SU-DHL-6 (cell line): ENCODE measurements around the gene EPHA6.
A peak's percentile ranks its signal among the peaks of the same experiment; 100 is the strongest.

ENCODE experiments used
- H2AFZ ChIP-seq: fragments of 200-600 bp; sonication (generic); 2 replicates; pipeline ENCODE4 v1.6.1; 2014; ENCODE audit warnings: low read depth, mild to moderate bottlenecking, moderate library complexity, mixed read lengths, antibody characterized with exemption, low read length; ENCODE audit not compliant: severe bottlenecking
- H3F3A ChIP-seq: fragments of 200-600 bp; shearing (Covaris generic); 2 replicates; pipeline ENCODE4 v1.6.0; 2016; ENCODE audit warnings: antibody characterized with exemption, mild to moderate bottlenecking; ENCODE audit not compliant: insufficient read depth
- H3K27ac ChIP-seq: fragments of 200-600 bp; sonication (generic); 2 replicates; pipeline ENCODE4 v1.5.1; 2016; ENCODE audit warnings: low read depth, mild to moderate bottlenecking, low read length, moderate library complexity, mixed read lengths
- H3K27me3 ChIP-seq: fragments of 200-600 bp; sonication (generic), shearing (Covaris generic); 2 replicates; pipeline ENCODE4 v1.6.0; 2014; ENCODE audit warnings: mild to moderate bottlenecking, low read length
- H3K36me3 ChIP-seq: fragments of 200-600 bp; sonication (generic); 2 replicates; pipeline ENCODE4 v1.6.1; 2014; ENCODE audit warnings: mild to moderate bottlenecking, low read length, mixed read lengths
- H3K4me2 ChIP-seq: fragments of 300-600, 200-600 bp; shearing (Covaris generic), sonication (generic); 2 replicates; pipeline ENCODE4 v1.6.0; 2014; ENCODE audit warnings: low read length, low read depth, mild to moderate bottlenecking; ENCODE audit not compliant: poor library complexity, severe bottlenecking
- H3K4me3 ChIP-seq: fragments of 200-600 bp; sonication (generic); 2 replicates; pipeline ENCODE4 v1.5.1; 2014; ENCODE audit warnings: antibody characterized with exemption, low read length, mild to moderate bottlenecking, mixed read lengths; ENCODE audit not compliant: insufficient read depth, poor library complexity, severe bottlenecking
- H3K79me2 ChIP-seq: fragments of 200-600 bp; sonication (generic); 2 replicates; pipeline ENCODE4 v1.6.1; 2014; ENCODE audit warnings: mild to moderate bottlenecking, low read length, moderate library complexity; ENCODE audit not compliant: insufficient read depth
- H3K9ac ChIP-seq: fragments of 200-600 bp; sonication (generic); 2 replicates; pipeline ENCODE4 v1.7.0; 2014; ENCODE audit warnings: mild to moderate bottlenecking, low read length
- H3K9me2 ChIP-seq: fragments of 200-600 bp; sonication (generic); replicated peaks from 2 replicates; pipeline ENCODE4 v1.6.1; 2014; ENCODE audit warnings: low read length; ENCODE audit not compliant: insufficient read depth
- H3K9me3 ChIP-seq: fragments of 200-600 bp; sonication (generic); 2 replicates; pipeline ENCODE4 v1.6.1; 2014; ENCODE audit warnings: low read length, mixed read lengths; ENCODE audit not compliant: insufficient read depth
- H4K20me1 ChIP-seq: fragments of 200-600 bp; sonication (generic); 2 replicates; pipeline ENCODE4 v1.6.1; 2014; ENCODE audit warnings: low read depth, mild to moderate bottlenecking, antibody characterized with exemption, low read length, moderate library complexity, mixed read lengths
- CTCF ChIP-seq: fragments of 200-600 bp; sonication (generic); IDR thresholded peaks from one replicate; pipeline ENCODE4 v1.5.1; 2017; ENCODE audit warnings: antibody characterized with exemption, mild to moderate bottlenecking, low read length, moderate library complexity; ENCODE audit not compliant: insufficient read depth, poor library complexity, severe bottlenecking
- EZH2phosphoT487 ChIP-seq: fragments of 200-600 bp; sonication (generic), shearing (Covaris generic); conservative IDR thresholded peaks from 2 replicates; pipeline ENCODE4 v1.6.1; 2018; ENCODE audit warnings: mild to moderate bottlenecking, antibody characterized with exemption, low read length, moderate library complexity, mixed read lengths

Gene EPHA6

GRCh38 chr3:97655971-97656370 lies 841.6 kb downstream of the EPHA6 start:
- no peak overlapping the region for H3K4me3 ChIP-seq
- H3K9me3 ChIP-seq = no peaks in the 10 kb centered on the region
- no peaks in the 10 kb centered on the region for H3F3A ChIP-seq
- H3K27ac ChIP-seq = no peak overlapping the region
- no peak overlapping the region for H3K4me2 ChIP-seq
- H3K36me3 ChIP-seq = no peaks in the 10 kb centered on the region
- no peaks in the 10 kb centered on the region for H3K79me2 ChIP-seq
- H2AFZ ChIP-seq = no peak overlapping the region
- H3K9ac ChIP-seq = no peak overlapping the region
- no peaks in the 10 kb centered on the region for H3K9me2 ChIP-seq
- no peaks in the 10 kb centered on the region for H4K20me1 ChIP-seq
- no peak for TF ChIP-seq CTCF
- TF ChIP-seq EZH2phosphoT487 = no peak
- no peaks in the 10 kb centered on the region for H3K27me3 ChIP-seq

GRCh38 chr3:97656638-97657037 lies 842.2 kb downstream of the EPHA6 start:
- H2AFZ ChIP-seq = no peak overlapping the region
- H3K4me3 ChIP-seq = no peak overlapping the region
- no peaks in the 10 kb centered on the region for H3K27me3 ChIP-seq

GRCh38 chr3:97658668-97659285 lies 844.4 kb downstream of the EPHA6 start:
- Histone ChIP-seq H3K9ac (no peak overlapping the region), H2AFZ (no peak overlapping the region), H3K27ac (no peak overlapping the region), H3K9me3 (no peaks in the 10 kb centered on the region), H3K4me3 (no peak overlapping the region), H3K27me3 (no peaks in the 10 kb centered on the region), H3K4me2 (no peak overlapping the region), H3K9me2 (no peaks in the 10 kb centered on the region), H3K36me3 (no peaks in the 10 kb centered on the region), H3K79me2 (no peaks in the 10 kb centered on the region), H3F3A (no peaks in the 10 kb centered on the region), H4K20me1 (no peaks in the 10 kb centered on the region)
- TF ChIP-seq CTCF = peak; percentile 48
- no peak for TF ChIP-seq EZH2phosphoT487

More at GRCh38 chr3:97656638-97657037, 842.2 kb downstream of the EPHA6 start:
- no peak for TF ChIP-seq CTCF
- no peak for TF ChIP-seq EZH2phosphoT487
- no peaks in the 10 kb centered on the region for H3K9me2 ChIP-seq
- no peaks in the 10 kb centered on the region for H4K20me1 ChIP-seq
- H3K9ac ChIP-seq = no peak overlapping the region
- H3K9me3 ChIP-seq = no peaks in the 10 kb centered on the region
- no peaks in the 10 kb centered on the region for H3K36me3 ChIP-seq
- no peaks in the 10 kb centered on the region for H3K79me2 ChIP-seq
- H3K27ac ChIP-seq = no peak overlapping the region
- H3K4me2 ChIP-seq = no peak overlapping the region
- no peaks in the 10 kb centered on the region for H3F3A ChIP-seq
